Medulla oblongata (tissue), 1 donor: ENCODE measurements around the gene ANKRD44.

Source experiments
- DNase-seq: peaks from one replicate; pipeline ENCODE4 v3.0.0-alpha.2; 2015; ENCODE audit errors: extremely low spot score

The ANKRD44 gene

GRCh38 chr2:197208024-197208423 is 102.6 kb downstream of the ANKRD44 start:
- DNase-seq, result no peak

GRCh38 chr2:197207598-197207997 is 103.0 kb downstream of the ANKRD44 start:
- no peak for DNase-seq

- no peak for DNase-seq
These were observed 103.5 kb downstream of the ANKRD44 start for GRCh38 chr2:197207106-197207505.

GRCh38 chr2:197205585-197206215 is 104.9 kb downstream of the ANKRD44 start:
- no peak for DNase-seq

GRCh38 chr2:197204519-197205250 is 105.9 kb downstream of the ANKRD44 start:
- DNase-seq, result no peak

GRCh38 chr2:197201874-197202273 is 108.7 kb downstream of the ANKRD44 start:
- DNase-seq, result no peak

- DNase-seq, result no peak
These were observed 109.9 kb downstream of the ANKRD44 start for GRCh38 chr2:197200762-197201058.

GRCh38 chr2:197200051-197200761 is 110.4 kb downstream of the ANKRD44 start:
- DNase-seq, result no peak

GRCh38 chr2:197198890-197199289 is 111.7 kb downstream of the ANKRD44 start:
- DNase-seq, result peak; percentile 86

GRCh38 chr2:197197895-197198311 is 112.7 kb downstream of the ANKRD44 start:
- DNase-seq, result no peak

- no peak for DNase-seq
These were observed 113.9 kb downstream of the ANKRD44 start for GRCh38 chr2:197196541-197197180.

- no peak for DNase-seq
These were observed 115.1 kb downstream of the ANKRD44 start for GRCh38 chr2:197195518-197195917.

- DNase-seq, result no peak
These were observed 118.6 kb downstream of the ANKRD44 start for GRCh38 chr2:197191940-197192322.

- peak; percentile 77 for DNase-seq
These were observed 119.2 kb downstream of the ANKRD44 start for GRCh38 chr2:197191177-197191939.

GRCh38 chr2:197190100-197190432 is 120.5 kb downstream of the ANKRD44 start:
- DNase-seq, result no peak

GRCh38 chr2:197189426-197190099 is 121.0 kb downstream of the ANKRD44 start:
- DNase-seq, result no peak

- no peak for DNase-seq
These were observed 124.9 kb downstream of the ANKRD44 start for GRCh38 chr2:197185676-197186075.

- DNase-seq, result peak; percentile 71
These were observed 125.5 kb downstream of the ANKRD44 start for GRCh38 chr2:197184959-197185586.

- no peak for DNase-seq
These were observed 127.2 kb downstream of the ANKRD44 start for GRCh38 chr2:197183355-197183754.

GRCh38 chr2:197182668-197183067 is 127.9 kb downstream of the ANKRD44 start:
- DNase-seq, result no peak

GRCh38 chr2:197181491-197181890 is 129.1 kb downstream of the ANKRD44 start:
- no peak for DNase-seq
